GM12878 (cell line): ENCODE measurements around the gene DSC3. TPM values are rescaled to one million over a fixed set of nuclear protein-coding genes. Genes with fewer than 3 reads are reported as not detected.

ENCODE experiments used
- ATAC-seq: fragments of 200-7000 bp; cut with Tn5 transposase; 3 replicates; pipeline ENCODE4 v1.9.1; 2020; ENCODE audit warnings: mild to moderate bottlenecking, moderate library complexity
- BruUV-seq: library from RNA; stranded (reverse); fragments of 400-500 nt; replicated peaks from 2 replicates; lab custom pipeline; 2021; lab: Mats Ljungman, UMichigan
- CTCF ChIA-PET: fragments of 300-600 bp; sonication (Branson Sonifier 250); formaldehyde crosslinking; extraction: SDS; loops from one replicate; lab custom pipeline; 2021; ENCODE audit warnings: inconsistent platforms; lab: Yijun Ruan, JAX
- POLR2A ChIA-PET: fragments of 350-600 bp; formaldehyde crosslinking; extraction: SDS; loops from one replicate; lab custom pipeline; 2021; ENCODE audit warnings: inconsistent platforms; lab: Charles Lee
- RAD21 ChIA-PET: fragments of 300-600 bp; sonication (Branson Sonifier 250); formaldehyde crosslinking; loops from one replicate; lab custom pipeline; 2023; ENCODE audit warnings: antibody characterized with exemption; ENCODE audit not compliant: unreplicated experiment; lab: Charles Lee
- SMC1A ChIA-PET: fragments of 300-600 bp; sonication (Branson Sonifier 250); formaldehyde crosslinking; loops from one replicate; lab custom pipeline; 2023; ENCODE audit not compliant: unreplicated experiment, uncharacterized antibody; lab: Charles Lee
- DNase-seq: peaks from one replicate; pipeline ENCODE4 v3.0.0-alpha.2; 2011; ENCODE audit warnings: low read depth, low spot score
- FAIRE-seq: peaks from 3 replicates; lab custom pipeline; 2011; peaks lifted over from hg19 to GRCh38; lab: Jason Lieb, UNC
- H2AFZ ChIP-seq: 2 replicates; pipeline ENCODE4 v1.6.0; 2011; ENCODE audit warnings: low read depth, low read length, control low read depth; ENCODE audit not compliant: control insufficient read depth
- H3K27ac ChIP-seq: 2 replicates; pipeline ENCODE4 v1.5.1; 2011; ENCODE audit warnings: control low read depth; ENCODE audit not compliant: control insufficient read depth, insufficient read depth
- H3K27me3 ChIP-seq, 2 experiments: replicated peaks in 1 of 2; 2 replicates each; pipeline versions ENCODE4 v1.6.0 to v1.6.1; 2011; ENCODE audit warnings: low read length in 1 of 2; ENCODE audit not compliant: control insufficient read depth in 2 of 2, insufficient read depth in 2 of 2
- H3K36me3 ChIP-seq, 2 experiments: 2 replicates each; pipeline ENCODE4 v1.5.1; 2011; ENCODE audit warnings: low read length in 1 of 2; ENCODE audit not compliant: control insufficient read depth in 2 of 2, insufficient read depth in 2 of 2
- H3K4me1 ChIP-seq: 2 replicates; pipeline ENCODE4 v1.6.1; 2011; ENCODE audit warnings: mild to moderate bottlenecking, low read length, moderate library complexity, mixed read lengths; ENCODE audit not compliant: control insufficient read depth, insufficient read depth
- H3K4me2 ChIP-seq: 2 replicates; pipeline ENCODE4 v1.6.0; 2011; ENCODE audit warnings: control low read depth; ENCODE audit not compliant: control insufficient read depth, insufficient read depth
- H3K4me3 ChIP-seq: fragments of 200-600 bp; sonication (generic); 2 replicates; pipeline ENCODE4 v1.5.1; 2016
- H3K79me2 ChIP-seq: 2 replicates; pipeline ENCODE4 v1.6.0; 2011; ENCODE audit warnings: low read length; ENCODE audit not compliant: control insufficient read depth, insufficient read depth
- H3K9ac ChIP-seq: 2 replicates; pipeline ENCODE4 v1.8.0; 2011; ENCODE audit warnings: low read length, control low read depth, mixed read lengths; ENCODE audit not compliant: control insufficient read depth, insufficient read depth
- H3K9me3 ChIP-seq: replicated peaks from 3 replicates; pipeline ENCODE4 v1.5.1; 2011; ENCODE audit warnings: mild to moderate bottlenecking, low read length; ENCODE audit not compliant: control insufficient read depth, insufficient read depth
- H4K20me1 ChIP-seq: 2 replicates; pipeline ENCODE4 v1.6.0; 2011; ENCODE audit not compliant: control insufficient read depth, insufficient read depth
- ASH2L ChIP-seq: fragments of 300-600, 200-600 bp; sonication (generic); IDR thresholded peaks from 2 replicates; pipeline ENCODE4 v1.6.1; 2017; ENCODE audit warnings: low read depth, mild to moderate bottlenecking, borderline replicate concordance
- ATF7 ChIP-seq: fragments of 450-650 bp; IDR thresholded peaks from 2 replicates; pipeline ENCODE4 v1.6.1; 2016; ENCODE audit warnings: low read depth, mild to moderate bottlenecking
- BRCA1 ChIP-seq: IDR thresholded peaks from 2 replicates; pipeline ENCODE4 v1.6.1; 2011; ENCODE audit warnings: low read depth, low read length, improper control_type of control experiment
- CBX3 ChIP-seq: fragments of 200-600 bp; sonication (generic); IDR thresholded peaks from 2 replicates; pipeline ENCODE4 v1.6.1; 2016; ENCODE audit warnings: low read depth, borderline replicate concordance
- CBX5 ChIP-seq: sonication (generic); IDR thresholded peaks from 2 replicates; pipeline ENCODE4 v1.6.1; 2016; ENCODE audit warnings: low read depth, moderate library complexity, mild to moderate bottlenecking, inconsistent platforms
- CHD1 ChIP-seq: IDR thresholded peaks from 2 replicates; pipeline ENCODE4 v1.6.1; 2012; ENCODE audit warnings: low read depth, low read length, improper control_type of control experiment
- CHD4 ChIP-seq: fragments of 200-600 bp; sonication (generic); IDR thresholded peaks from 2 replicates; pipeline ENCODE4 v1.6.1; 2016; ENCODE audit warnings: mild to moderate bottlenecking
- EGR1 ChIP-seq, 2 experiments: IDR thresholded peaks; 1 replicate in 1 of 2; 2 replicates in 1 of 2; pipeline ENCODE4 v1.6.1; 2011 to 2012; ENCODE audit warnings: low read depth in 2 of 2, low read length in 2 of 2, borderline replicate concordance in 1 of 2, mild to moderate bottlenecking in 1 of 2, moderate library complexity in 1 of 2
- NFIC ChIP-seq: IDR thresholded peaks from 2 replicates; pipeline ENCODE4 v1.6.1; 2012; ENCODE audit warnings: low read depth, mild to moderate bottlenecking, inconsistent platforms, low read length, moderate library complexity
- NFXL1 ChIP-seq: fragments of 450-650 bp; IDR thresholded peaks from 2 replicates; pipeline ENCODE4 v1.6.1; 2017; ENCODE audit warnings: antibody characterized with exemption, mild to moderate bottlenecking, borderline replicate concordance
- SIN3A ChIP-seq: IDR thresholded peaks from 2 replicates; pipeline ENCODE4 v1.6.1; 2012; ENCODE audit warnings: low read depth, low read length, improper control_type of control experiment
- SIX5 ChIP-seq: IDR thresholded peaks from 2 replicates; pipeline ENCODE4 v1.6.1; 2011; ENCODE audit warnings: mild to moderate bottlenecking, low read depth, low read length, moderate library complexity; ENCODE audit not compliant: severe bottlenecking
- SMAD1 ChIP-seq: fragments of 450-650 bp; IDR thresholded peaks from 2 replicates; pipeline ENCODE4 v1.6.1; 2018; ENCODE audit warnings: mild to moderate bottlenecking, low read depth; ENCODE audit not compliant: partially characterized antibody
- SUZ12 ChIP-seq: fragments of 200-600 bp; sonication (generic); IDR thresholded peaks from one replicate; pipeline ENCODE4 v1.6.1; 2018; ENCODE audit warnings: antibody characterized with exemption, mild to moderate bottlenecking; ENCODE audit not compliant: unreplicated experiment
- YBX1 ChIP-seq: fragments of 450-650 bp; IDR thresholded peaks from 2 replicates; pipeline ENCODE4 v1.6.1; 2016; ENCODE audit warnings: antibody characterized with exemption
- ZNF24 ChIP-seq: fragments of 450-650 bp; IDR thresholded peaks from 2 replicates; pipeline ENCODE4 v1.6.1; 2017; ENCODE audit warnings: antibody characterized with exemption, mild to moderate bottlenecking
- ZNF274 ChIP-seq: IDR thresholded peaks from one replicate; pipeline ENCODE4 v1.8.0; 2011; ENCODE audit not compliant: insufficient read length, insufficient read depth
- WGBS: methylation state at CpG from one replicate; pipeline ENCODE4 v1.1.6; 2016; ENCODE audit warnings: low lambda C conversion rate; ENCODE audit not compliant: insufficient replicate concordance, insufficient coverage; ENCODE audit errors: missing lambda C conversion rate; 5-methylcytosine and 5-hydroxymethylcytosine counted together
- in situ Hi-C: fragments of 300-500 bp; cut with MboI; formaldehyde crosslinking; loops from 9 replicates; pipeline ENCODE4 v1.14.3; 2018; ENCODE audit warnings: mixed read lengths
- intact Hi-C: fragments of 100-400 bp; cut with micrococcal nuclease; formaldehyde crosslinking; loops from one replicate; pipeline ENCODE4 v1.14.2; 2022; ENCODE audit not compliant: unreplicated experiment
- polyA plus RNA-seq, 11 experiments: library from polyadenylated mRNA; depleted of rRNA in 4 of 11; unstranded in 6 of 11; stranded (reverse) in 5 of 11; fragments of >200 nt; fragmentation: Nextera tagmentation in 4 of 11; fragmentation: Illumina TruSeq in 1 of 11; extraction: Ambion mirVana in 4 of 11; extraction: Trizol in 1 of 11; gene quantifications; 1 replicate in 1 of 11; 2 replicates in 10 of 11; pipeline versions ENCODE4 v1.2.1 to v1.2.3, GENCODE V29; 2011 to 2016; ENCODE audit warnings: inconsistent platforms in 2 of 11, missing spikeins in 2 of 11, low read depth in 1 of 11
- total RNA-seq, 4 experiments: library from RNA; depleted of rRNA in 3 of 4; stranded (reverse); fragments of >200 nt in 3 of 4; fragmentation: Illumina TruSeq in 1 of 4; extraction: Trizol in 1 of 4; gene quantifications; 2 replicates each; pipeline versions ENCODE4 v1.2.1 to v1.2.3, GENCODE V29; 2013 to 2021
- TF ChIP-seq, protein P1 (sequence below): fragments of 450-650 bp; IDR thresholded peaks from 2 replicates; pipeline ENCODE4 v1.6.1; 2017; ENCODE audit warnings: mild to moderate bottlenecking
- TF ChIP-seq, protein P2 (sequence below): fragments of 450-650 bp; IDR thresholded peaks from 2 replicates; pipeline ENCODE4 v1.6.1; 2016; ENCODE audit warnings: mild to moderate bottlenecking

The DSC3 gene
- total and polyA plus RNA-seq, 10 of the 15 experiments (the other 5 are each of a cell fraction or from before 2014, with no cell fraction given): 0.01 to 2.9 (median 1.6) TPM

- Histone ChIP-seq H4K20me1 (no peaks in the 10 kb centered on the region), H2AFZ (no peak overlapping the region), H3K27me3 (no peaks in the 10 kb centered on the region), H3K4me1 (no peaks in the 10 kb centered on the region), H3K9me3 (no peaks in the 10 kb centered on the region), H3K79me2 (no peaks in the 10 kb centered on the region)
- SMC1A ChIA-PET: interaction anchor here (1.5 to 3.2 kb wide), 2 partner anchors 10 to 20 kb away, joined by 4 to 7 read pairs; no protein-coding TSS in a partner anchor
- POLR2A ChIA-PET: no interaction called here
- in situ Hi-C loops: no loop called here
- CTCF ChIA-PET: no interaction called here
- BruUV-seq: no TSS peak
- no peak for ATAC-seq
- WGBS: 58% methylated on average over 8 of the region's 8 CpGs
- TF ChIP-seq, protein P1, sequence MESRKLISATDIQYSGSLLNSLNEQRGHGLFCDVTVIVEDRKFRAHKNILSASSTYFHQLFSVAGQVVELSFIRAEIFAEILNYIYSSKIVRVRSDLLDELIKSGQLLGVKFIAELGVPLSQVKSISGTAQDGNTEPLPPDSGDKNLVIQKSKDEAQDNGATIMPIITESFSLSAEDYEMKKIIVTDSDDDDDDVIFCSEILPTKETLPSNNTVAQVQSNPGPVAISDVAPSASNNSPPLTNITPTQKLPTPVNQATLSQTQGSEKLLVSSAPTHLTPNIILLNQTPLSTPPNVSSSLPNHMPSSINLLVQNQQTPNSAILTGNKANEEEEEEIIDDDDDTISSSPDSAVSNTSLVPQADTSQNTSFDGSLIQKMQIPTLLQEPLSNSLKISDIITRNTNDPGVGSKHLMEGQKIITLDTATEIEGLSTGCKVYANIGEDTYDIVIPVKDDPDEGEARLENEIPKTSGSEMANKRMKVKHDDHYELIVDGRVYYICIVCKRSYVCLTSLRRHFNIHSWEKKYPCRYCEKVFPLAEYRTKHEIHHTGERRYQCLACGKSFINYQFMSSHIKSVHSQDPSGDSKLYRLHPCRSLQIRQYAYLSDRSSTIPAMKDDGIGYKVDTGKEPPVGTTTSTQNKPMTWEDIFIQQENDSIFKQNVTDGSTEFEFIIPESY: no peak
- TF ChIP-seq, protein P2, sequence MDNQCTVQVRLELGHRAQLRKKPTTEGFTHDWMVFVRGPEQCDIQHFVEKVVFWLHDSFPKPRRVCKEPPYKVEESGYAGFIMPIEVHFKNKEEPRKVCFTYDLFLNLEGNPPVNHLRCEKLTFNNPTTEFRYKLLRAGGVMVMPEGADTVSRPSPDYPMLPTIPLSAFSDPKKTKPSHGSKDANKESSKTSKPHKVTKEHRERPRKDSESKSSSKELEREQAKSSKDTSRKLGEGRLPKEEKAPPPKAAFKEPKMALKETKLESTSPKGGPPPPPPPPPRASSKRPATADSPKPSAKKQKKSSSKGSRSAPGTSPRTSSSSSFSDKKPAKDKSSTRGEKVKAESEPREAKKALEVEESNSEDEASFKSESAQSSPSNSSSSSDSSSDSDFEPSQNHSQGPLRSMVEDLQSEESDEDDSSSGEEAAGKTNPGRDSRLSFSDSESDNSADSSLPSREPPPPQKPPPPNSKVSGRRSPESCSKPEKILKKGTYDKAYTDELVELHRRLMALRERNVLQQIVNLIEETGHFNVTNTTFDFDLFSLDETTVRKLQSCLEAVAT: no peak
- TF ChIP-seq ZNF274 (no peak), CHD1 (no peak), EGR1 (IDR thresholded peaks at IDR 0.05; ENCODE audit: borderline replicate concordance in 1 of 2, low read depth in 2 of 2, low read length in 2 of 2) (no peak), CHD4 (no peak), NFXL1 (no peak), SMAD1 (no peak), SIN3A (no peak), YBX1 (no peak), ZNF24 (no peak), SUZ12 (no peak), ASH2L (no peak), NFIC (no peak), SIX5 (no peak), CBX3 (no peak), ATF7 (no peak), CBX5 (no peak), BRCA1 (no peak)
- TF ChIP-seq, all 136 proteins: peak for 0
- Histone ChIP-seq H3K4me2 (no peak overlapping the region), H3K9ac (no peak overlapping the region), H3K36me3 (no peaks in the 10 kb centered on the region), H3K27ac (no peak overlapping the region), H3K4me3 (no peak overlapping the region)
- no peak for DNase-seq
- intact Hi-C loops: no loop called here
- RAD21 ChIA-PET: no interaction called here
- FAIRE-seq: no peak
Measured at GRCh38 chr18:30945761-30946160, 96.8 kb downstream of the DSC3 start.
